Gastroesophageal sphincter (tissue), 3 donors: ENCODE measurements around the gene ASB1.

ENCODE experiments used
- CTCF ChIP-seq, 4 experiments: fragments of 200-600 bp in 2 of 4; fragments of 450-650 bp in 2 of 4; sonication (generic) in 1 of 4; IDR thresholded peaks; one replicate each; pipeline ENCODE4 v1.5.1; 2017 to 2019; ENCODE audit warnings: antibody characterized with exemption in 4 of 4, mild to moderate bottlenecking in 2 of 4, moderate library complexity in 2 of 4
- EP300 ChIP-seq: sonication (generic); formaldehyde crosslinking; IDR thresholded peaks from one replicate; pipeline ENCODE4 v1.6.1; 2017; ENCODE audit warnings: antibody characterized with exemption, mild to moderate bottlenecking
- POLR2A ChIP-seq, 2 donors: fragments of 450-650 bp; IDR thresholded peaks; one replicate each; pipeline ENCODE4 v1.6.1; 2017; ENCODE audit warnings: antibody characterized with exemption in 2 of 2, mild to moderate bottlenecking in 2 of 2, moderate library complexity in 1 of 2
- POLR2AphosphoS5 ChIP-seq: sonication (generic); formaldehyde crosslinking; IDR thresholded peaks from one replicate; pipeline ENCODE4 v1.6.1; 2017; ENCODE audit warnings: antibody characterized with exemption

GRCh38 chr2:238456449-238456848, 29.7 kb downstream of the ASB1 start:
- no peak for TF ChIP-seq POLR2A (IDR thresholded peaks at IDR 0.05)
- TF ChIP-seq CTCF (IDR thresholded peaks at IDR 0.05): no peak
- no peak for TF ChIP-seq POLR2AphosphoS5
- no peak for TF ChIP-seq EP300
